22Rv1 (cell line): Measurements from ENCODE around the gene CSF3R.

Experiments used
- CTCF ChIP-seq: fragments of 450-650 bp; IDR thresholded peaks from 2 replicates; pipeline ENCODE4 v1.5.1; 2017; ENCODE audit warnings: mild to moderate bottlenecking
- ZFX ChIP-seq: fragments of 450-650 bp; IDR thresholded peaks from 2 replicates; pipeline ENCODE4 v1.6.1; 2017; ENCODE audit warnings: antibody characterized with exemption, borderline replicate concordance

GRCh38 chr1:36524359-36525062 is 41.8 kb upstream of the CSF3R start:
- TF ChIP-seq CTCF (no peak), ZFX (no peak)
